GM12878 (cell line): ENCODE results near the gene DNAJC18. TPM values are rescaled to one million over a fixed set of nuclear protein-coding genes. Genes with fewer than 3 reads are reported as not detected.

Experiments used
- ATAC-seq: fragments of 200-7000 bp; cut with Tn5 transposase; 3 replicates; pipeline ENCODE4 v1.9.1; 2020; ENCODE audit warnings: mild to moderate bottlenecking, moderate library complexity
- BruUV-seq: library from RNA; stranded (reverse); fragments of 400-500 nt; replicated peaks from 2 replicates; lab custom pipeline; 2021; lab: Mats Ljungman, UMichigan
- CTCF ChIA-PET: fragments of 300-600 bp; sonication (Branson Sonifier 250); formaldehyde crosslinking; extraction: SDS; loops from one replicate; lab custom pipeline; 2021; ENCODE audit warnings: inconsistent platforms; lab: Yijun Ruan, JAX
- POLR2A ChIA-PET: fragments of 350-600 bp; formaldehyde crosslinking; extraction: SDS; loops from one replicate; lab custom pipeline; 2021; ENCODE audit warnings: inconsistent platforms; lab: Charles Lee
- RAD21 ChIA-PET: fragments of 300-600 bp; sonication (Branson Sonifier 250); formaldehyde crosslinking; loops from one replicate; lab custom pipeline; 2023; ENCODE audit warnings: antibody characterized with exemption; ENCODE audit not compliant: unreplicated experiment; lab: Charles Lee
- SMC1A ChIA-PET: fragments of 300-600 bp; sonication (Branson Sonifier 250); formaldehyde crosslinking; loops from one replicate; lab custom pipeline; 2023; ENCODE audit not compliant: unreplicated experiment, uncharacterized antibody; lab: Charles Lee
- DNase-seq: peaks from one replicate; pipeline ENCODE4 v3.0.0-alpha.2; 2011; ENCODE audit warnings: low read depth, low spot score
- FAIRE-seq: peaks from 3 replicates; lab custom pipeline; 2011; peaks lifted over from hg19 to GRCh38; lab: Jason Lieb, UNC
- H2AFZ ChIP-seq: 2 replicates; pipeline ENCODE4 v1.6.0; 2011; ENCODE audit warnings: low read depth, low read length, control low read depth; ENCODE audit not compliant: control insufficient read depth
- H3K27ac ChIP-seq: 2 replicates; pipeline ENCODE4 v1.5.1; 2011; ENCODE audit warnings: control low read depth; ENCODE audit not compliant: control insufficient read depth, insufficient read depth
- H3K27me3 ChIP-seq, 2 experiments: replicated peaks in 1 of 2; 2 replicates each; pipeline versions ENCODE4 v1.6.0 to v1.6.1; 2011; ENCODE audit warnings: low read length in 1 of 2; ENCODE audit not compliant: control insufficient read depth in 2 of 2, insufficient read depth in 2 of 2
- H3K36me3 ChIP-seq, 2 experiments: 2 replicates each; pipeline ENCODE4 v1.5.1; 2011; ENCODE audit warnings: low read length in 1 of 2; ENCODE audit not compliant: control insufficient read depth in 2 of 2, insufficient read depth in 2 of 2
- H3K4me1 ChIP-seq: 2 replicates; pipeline ENCODE4 v1.6.1; 2011; ENCODE audit warnings: mild to moderate bottlenecking, low read length, moderate library complexity, mixed read lengths; ENCODE audit not compliant: control insufficient read depth, insufficient read depth
- H3K4me2 ChIP-seq: 2 replicates; pipeline ENCODE4 v1.6.0; 2011; ENCODE audit warnings: control low read depth; ENCODE audit not compliant: control insufficient read depth, insufficient read depth
- H3K4me3 ChIP-seq: fragments of 200-600 bp; sonication (generic); 2 replicates; pipeline ENCODE4 v1.5.1; 2016
- H3K79me2 ChIP-seq: 2 replicates; pipeline ENCODE4 v1.6.0; 2011; ENCODE audit warnings: low read length; ENCODE audit not compliant: control insufficient read depth, insufficient read depth
- H3K9ac ChIP-seq: 2 replicates; pipeline ENCODE4 v1.8.0; 2011; ENCODE audit warnings: low read length, control low read depth, mixed read lengths; ENCODE audit not compliant: control insufficient read depth, insufficient read depth
- H3K9me3 ChIP-seq: replicated peaks from 3 replicates; pipeline ENCODE4 v1.5.1; 2011; ENCODE audit warnings: mild to moderate bottlenecking, low read length; ENCODE audit not compliant: control insufficient read depth, insufficient read depth
- H4K20me1 ChIP-seq: 2 replicates; pipeline ENCODE4 v1.6.0; 2011; ENCODE audit not compliant: control insufficient read depth, insufficient read depth
- EED ChIP-seq: sonication (generic); IDR thresholded peaks from 2 replicates; pipeline ENCODE4 v1.6.1; 2016; ENCODE audit warnings: antibody characterized with exemption, low read depth
- ZNF384 ChIP-seq: IDR thresholded peaks from 2 replicates; pipeline ENCODE4 v1.6.1; 2012; ENCODE audit warnings: low read depth, mild to moderate bottlenecking, low read length, improper control_type of control experiment, borderline replicate concordance
- WGBS: methylation state at CpG from one replicate; pipeline ENCODE4 v1.1.6; 2016; ENCODE audit warnings: low lambda C conversion rate; ENCODE audit not compliant: insufficient replicate concordance, insufficient coverage; ENCODE audit errors: missing lambda C conversion rate; 5-methylcytosine and 5-hydroxymethylcytosine counted together
- in situ Hi-C: fragments of 300-500 bp; cut with MboI; formaldehyde crosslinking; loops from 9 replicates; pipeline ENCODE4 v1.14.3; 2018; ENCODE audit warnings: mixed read lengths
- intact Hi-C: fragments of 100-400 bp; cut with micrococcal nuclease; formaldehyde crosslinking; loops from one replicate; pipeline ENCODE4 v1.14.2; 2022; ENCODE audit not compliant: unreplicated experiment
- polyA plus RNA-seq, 11 experiments: library from polyadenylated mRNA; depleted of rRNA in 4 of 11; unstranded in 6 of 11; stranded (reverse) in 5 of 11; fragments of >200 nt; fragmentation: Nextera tagmentation in 4 of 11; fragmentation: Illumina TruSeq in 1 of 11; extraction: Ambion mirVana in 4 of 11; extraction: Trizol in 1 of 11; gene quantifications; 1 replicate in 1 of 11; 2 replicates in 10 of 11; pipeline versions ENCODE4 v1.2.1 to v1.2.3, GENCODE V29; 2011 to 2016; ENCODE audit warnings: inconsistent platforms in 2 of 11, missing spikeins in 2 of 11, low read depth in 1 of 11
- total RNA-seq, 4 experiments: library from RNA; depleted of rRNA in 3 of 4; stranded (reverse); fragments of >200 nt in 3 of 4; fragmentation: Illumina TruSeq in 1 of 4; extraction: Trizol in 1 of 4; gene quantifications; 2 replicates each; pipeline versions ENCODE4 v1.2.1 to v1.2.3, GENCODE V29; 2013 to 2021
- TF ChIP-seq, protein P1 (sequence below), 3 experiments: IDR thresholded peaks in 2 of 3; conservative IDR thresholded peaks in 1 of 3; 2 replicates each; pipeline ENCODE4 v1.5.1; 2011; ENCODE audit warnings: low read depth in 3 of 3, low read length in 3 of 3, mild to moderate bottlenecking in 3 of 3, control low read depth in 2 of 3, moderate library complexity in 2 of 3, inconsistent platforms in 1 of 3, mixed read lengths in 1 of 3; ENCODE audit not compliant: control insufficient read depth in 2 of 3, insufficient read depth in 1 of 3; ENCODE audit errors: extremely low read depth in 1 of 3

Gene DNAJC18
- total and polyA plus RNA-seq, 10 of the 15 experiments (the other 5 are each of a cell fraction or from before 2014, with no cell fraction given), result 6.4 to 26.7 (median 17.7) TPM

DNA sequence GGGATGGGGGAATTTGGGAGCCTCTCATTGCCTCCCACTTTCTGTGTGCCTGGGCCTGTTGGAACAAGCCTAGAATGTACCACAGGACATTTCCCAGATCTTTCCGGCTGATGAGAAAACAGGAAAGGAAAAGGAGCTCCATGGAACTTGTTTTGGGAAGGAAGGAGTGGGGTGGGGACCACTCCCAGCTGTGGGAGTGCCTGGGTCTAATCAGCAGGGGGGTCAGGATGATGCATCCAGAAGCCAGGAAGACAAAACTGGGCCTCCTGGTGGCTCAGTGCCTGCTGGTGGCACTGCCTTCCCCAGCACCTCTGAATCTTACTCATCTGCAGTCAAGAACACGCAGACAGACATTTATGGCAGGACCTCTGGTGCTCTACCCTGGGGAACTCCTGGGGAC lies 34.2 kb upstream of the DNAJC18 start:
- DNase-seq, result no peak
- 31% methylated on average over 2 of the region's 2 CpGs for WGBS
- intact Hi-C loops (no loop called here), in situ Hi-C loops (no loop called here)
- Histone ChIP-seq H3K4me1 (peaks cover 12% of the 10 kb centered on the region), H4K20me1 (no peaks in the 10 kb centered on the region), H2AFZ (no peak overlapping the region), H3K9ac (no peak overlapping the region), H3K9me3 (no peaks in the 10 kb centered on the region), H3K36me3 (peaks cover 0 to 4% of the 10 kb centered on the region in 2 experiments; a peak in 2 of 4 replicates), H3K4me2 (no peak overlapping the region), H3K4me3 (no peak overlapping the region), H3K79me2 (no peaks in the 10 kb centered on the region), H3K27me3 (no peaks in the 10 kb centered on the region), H3K27ac (no peak overlapping the region)
- ChIA-PET CTCF (interaction anchor here (1.0 to 2.1 kb wide), 5 partner anchors 9 to 40 kb away, joined by 3 to 10 read pairs (median 5); partner anchors contain the start of gene STING1), RAD21 (interaction anchor here (1.2 to 1.9 kb wide), 4 partner anchors 11 to 50 kb away, joined by 3 to 5 read pairs (median 4); partner anchors contain the start of gene ECSCR), SMC1A (interaction anchor here (1.0 kb wide), 1 partner anchor 9 kb away, joined by 3 read pairs; the partner anchor contains the start of gene STING1), POLR2A (interaction anchor here (1.0 to 1.3 kb wide), 2 partner anchors 15 to 35 kb away, joined by 3 to 4 read pairs; partner anchors contain the start of gene DNAJC18)
- no TSS peak for BruUV-seq
- FAIRE-seq, result no peak
- TF ChIP-seq EED, result 0 out of 2 replicates have a peak, but pooled peaks have one; percentile 16
- TF ChIP-seq ZNF384, result no peak
- TF ChIP-seq, protein P1, sequence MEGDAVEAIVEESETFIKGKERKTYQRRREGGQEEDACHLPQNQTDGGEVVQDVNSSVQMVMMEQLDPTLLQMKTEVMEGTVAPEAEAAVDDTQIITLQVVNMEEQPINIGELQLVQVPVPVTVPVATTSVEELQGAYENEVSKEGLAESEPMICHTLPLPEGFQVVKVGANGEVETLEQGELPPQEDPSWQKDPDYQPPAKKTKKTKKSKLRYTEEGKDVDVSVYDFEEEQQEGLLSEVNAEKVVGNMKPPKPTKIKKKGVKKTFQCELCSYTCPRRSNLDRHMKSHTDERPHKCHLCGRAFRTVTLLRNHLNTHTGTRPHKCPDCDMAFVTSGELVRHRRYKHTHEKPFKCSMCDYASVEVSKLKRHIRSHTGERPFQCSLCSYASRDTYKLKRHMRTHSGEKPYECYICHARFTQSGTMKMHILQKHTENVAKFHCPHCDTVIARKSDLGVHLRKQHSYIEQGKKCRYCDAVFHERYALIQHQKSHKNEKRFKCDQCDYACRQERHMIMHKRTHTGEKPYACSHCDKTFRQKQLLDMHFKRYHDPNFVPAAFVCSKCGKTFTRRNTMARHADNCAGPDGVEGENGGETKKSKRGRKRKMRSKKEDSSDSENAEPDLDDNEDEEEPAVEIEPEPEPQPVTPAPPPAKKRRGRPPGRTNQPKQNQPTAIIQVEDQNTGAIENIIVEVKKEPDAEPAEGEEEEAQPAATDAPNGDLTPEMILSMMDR (IDR thresholded peaks at IDR 0.05 in 2 of 3, conservative IDR thresholded peaks at IDR 0.05 in 1 of 3; ENCODE audit: control insufficient read depth in 2 of 3, extremely low read depth in 1 of 3, insufficient read depth in 1 of 3, low read depth in 3 of 3, low read length in 3 of 3), result peak in 1 of 3 experiments; percentile 3; a peak in 1 of 6 replicates
- peak; percentile 32 for ATAC-seq
